ENCODE data around the gene IL20. TPM values are rescaled to one million over a fixed set of nuclear protein-coding genes. Genes with fewer than 3 reads are reported as not detected.

IL20 gene
- total and polyA plus RNA-seq, 4 donors, result 0.11 to 0.12 TPM; not detected in 2

- Histone ChIP-seq H3K4me3 (no peak overlapping the region), H3K9me3 (ENCODE audit: control insufficient read depth in 4 of 4, insufficient read depth in 3 of 4, low read length in 3 of 4) (no peaks in the 10 kb centered on the region), H3K27me3 (ENCODE audit: control insufficient read depth in 3 of 3, insufficient read depth in 3 of 3, low read length in 2 of 3) (peaks cover 0 to 3% (median 0%) of the 10 kb centered on the region in 3 donors), H3K36me3 (ENCODE audit: control insufficient read depth in 4 of 4, insufficient read depth in 4 of 4, low read length in 4 of 4) (no peaks in the 10 kb centered on the region), H3K27ac (ENCODE audit: low read depth in 1 of 2, low read length in 1 of 2) (peak overlapping the region in 1 of 2 donors; percentile 30), H3K9ac (ENCODE audit: insufficient read depth in 1 of 2, low read length in 2 of 2) (no peak overlapping the region), H3K4me1 (ENCODE audit: control insufficient read depth in 5 of 5, insufficient read depth in 5 of 5, low read length in 5 of 5) (peaks cover 0 to 2% (median 0%) of the 10 kb centered on the region in 5 donors)
- ATAC-seq (ENCODE audit: insufficient read depth, low FRiP score) (no peak), DNase-seq (peak in 1 of 3 donors; percentile 14)
- 46 to 54% methylated on average over 5 of the region's 5 CpGs for WGBS, 2 donors
- TF ChIP-seq CTCF (IDR thresholded peaks at IDR 0.05; ENCODE audit: control extremely low read depth, extremely low read depth), result no peak
These were observed 6.3 kb upstream of the IL20 start for GRCh38 chr1:206859082-206859521.

- Histone ChIP-seq H3K4me1 (ENCODE audit: control insufficient read depth in 5 of 5, insufficient read depth in 5 of 5, low read length in 5 of 5) (peaks cover 0 to 2% (median 0%) of the 10 kb centered on the region in 5 donors), H3K36me3 (ENCODE audit: control insufficient read depth in 4 of 4, insufficient read depth in 4 of 4, low read length in 4 of 4) (no peaks in the 10 kb centered on the region), H3K9me3 (ENCODE audit: control insufficient read depth in 4 of 4, insufficient read depth in 3 of 4, low read length in 3 of 4) (no peaks in the 10 kb centered on the region), H3K4me3 (no peak overlapping the region), H3K27me3 (ENCODE audit: control insufficient read depth in 3 of 3, insufficient read depth in 3 of 3, low read length in 2 of 3) (peaks cover 0 to 3% (median 0%) of the 10 kb centered on the region in 3 donors), H3K9ac (ENCODE audit: insufficient read depth in 1 of 2, low read length in 2 of 2) (no peak overlapping the region), H3K27ac (ENCODE audit: low read depth in 1 of 2, low read length in 1 of 2) (no peak overlapping the region)
- ATAC-seq (ENCODE audit: insufficient read depth, low FRiP score) (no peak), DNase-seq (no peak)
- no peak for TF ChIP-seq CTCF (IDR thresholded peaks at IDR 0.05; ENCODE audit: control extremely low read depth, extremely low read depth)
- WGBS, 2 donors, result 76 to 90% methylated on average over 4 of the region's 4 CpGs
These were observed 5.3 kb upstream of the IL20 start for GRCh38 chr1:206860165-206860564.

- ATAC-seq (ENCODE audit: insufficient read depth, low FRiP score), result no peak
- H3K36me3 ChIP-seq (ENCODE audit: control insufficient read depth in 4 of 4, insufficient read depth in 4 of 4, low read length in 4 of 4), result no peaks in the 10 kb centered on the region
- H3K27ac ChIP-seq (ENCODE audit: low read depth in 1 of 2, low read length in 1 of 2), result no peak overlapping the region
- no peak for DNase-seq
- H3K4me1 ChIP-seq (ENCODE audit: control insufficient read depth in 5 of 5, insufficient read depth in 5 of 5, low read length in 5 of 5), result peaks cover 0 to 2% (median 0%) of the 10 kb centered on the region in 5 donors
- no peak overlapping the region for H3K9ac ChIP-seq (ENCODE audit: insufficient read depth in 1 of 2, low read length in 2 of 2)
- no peaks in the 10 kb centered on the region for H3K9me3 ChIP-seq (ENCODE audit: control insufficient read depth in 4 of 4, insufficient read depth in 3 of 4, low read length in 3 of 4)
- WGBS, 2 donors, result 44 to 77% methylated on average over 1 of the region's 1 CpG
- TF ChIP-seq CTCF (IDR thresholded peaks at IDR 0.05; ENCODE audit: control extremely low read depth, extremely low read depth), result no peak
- H3K4me3 ChIP-seq, result no peak overlapping the region
- H3K27me3 ChIP-seq (ENCODE audit: control insufficient read depth in 3 of 3, insufficient read depth in 3 of 3, low read length in 2 of 3), result peaks cover 0 to 5% (median 0%) of the 10 kb centered on the region in 3 donors
These were observed 2.2 kb upstream of the IL20 start for GRCh38 chr1:206863266-206863665.

GRCh38 chr1:206866062-206866461 is 639 bp downstream of the IL20 start:
- no peak for TF ChIP-seq CTCF (IDR thresholded peaks at IDR 0.05; ENCODE audit: control extremely low read depth, extremely low read depth)
- 54 to 66% methylated on average over 2 of the region's 2 CpGs for WGBS, 2 donors
- H3K9me3 ChIP-seq (ENCODE audit: control insufficient read depth in 4 of 4, insufficient read depth in 3 of 4, low read length in 3 of 4), result no peaks in the 10 kb centered on the region
- no peak overlapping the region for H3K9ac ChIP-seq (ENCODE audit: insufficient read depth in 1 of 2, low read length in 2 of 2)
- ATAC-seq (ENCODE audit: insufficient read depth, low FRiP score) (peak; percentile 36), DNase-seq (no peak)
- no peaks in the 10 kb centered on the region for H3K36me3 ChIP-seq (ENCODE audit: control insufficient read depth in 4 of 4, insufficient read depth in 4 of 4, low read length in 4 of 4)
- no peaks in the 10 kb centered on the region for H3K4me1 ChIP-seq (ENCODE audit: control insufficient read depth in 5 of 5, insufficient read depth in 5 of 5, low read length in 5 of 5)
- H3K27me3 ChIP-seq (ENCODE audit: control insufficient read depth in 3 of 3, insufficient read depth in 3 of 3, low read length in 2 of 3), result peaks cover 0 to 5% (median 0%) of the 10 kb centered on the region in 3 donors
- H3K27ac ChIP-seq (ENCODE audit: low read depth in 1 of 2, low read length in 1 of 2), result no peak overlapping the region
- no peak overlapping the region for H3K4me3 ChIP-seq

Data from lung (tissue), 12 donors.